OCI-LY3 (cell line): ENCODE data around the gene ZBTB18.

Experiments
- H2AFZ ChIP-seq: fragments of 200-600, 300-600 bp; shearing (Covaris generic); 2 replicates; pipeline ENCODE4 v1.6.0; 2014; ENCODE audit warnings: antibody characterized with exemption, low read depth, low read length
- H3K27ac ChIP-seq: fragments of 200-600, 300-600 bp; sonication (generic); 2 replicates; pipeline ENCODE4 v1.5.1; 2014; ENCODE audit warnings: mild to moderate bottlenecking, low read length, moderate library complexity, mixed read lengths
- H3K27me3 ChIP-seq: fragments of 200-600, 300-600 bp; sonication (generic); 2 replicates; pipeline ENCODE4 v1.6.1; 2014; ENCODE audit warnings: low read depth, low read length, mixed read lengths
- H3K36me3 ChIP-seq: fragments of 200-600, 300-600 bp; sonication (generic); replicated peaks from 2 replicates; pipeline ENCODE3; 2014; ENCODE audit warnings: low read depth, low read length, mixed read lengths
- H3K4me1 ChIP-seq: fragments of 300-600, 200-600 bp; sonication (generic); 2 replicates; pipeline ENCODE4 v1.6.1; 2014; ENCODE audit warnings: low read length, mixed read lengths
- H3K4me2 ChIP-seq: fragments of 200-600, 300-600 bp; sonication (generic); 2 replicates; pipeline ENCODE4 v1.6.1; 2014; ENCODE audit warnings: low read length, mixed read lengths
- H3K4me3 ChIP-seq: fragments of 300-600, 200-600 bp; sonication (generic); 2 replicates; pipeline ENCODE4 v1.5.1; 2014; ENCODE audit warnings: antibody characterized with exemption, mild to moderate bottlenecking, low read length, moderate library complexity
- H3K79me2 ChIP-seq: fragments of 300-600, 200-600 bp; shearing (Covaris generic); 2 replicates; pipeline ENCODE4 v1.6.1; 2014; ENCODE audit warnings: mild to moderate bottlenecking, low read length, mixed read lengths
- H3K9ac ChIP-seq: fragments of 300-600, 200-600 bp; shearing (Covaris generic); 2 replicates; pipeline ENCODE4 v1.6.0; 2014; ENCODE audit warnings: mild to moderate bottlenecking, low read length, moderate library complexity
- H3K9me3 ChIP-seq: fragments of 200-600, 300-600 bp; shearing (Covaris generic); 2 replicates; pipeline ENCODE4 v1.6.1; 2014; ENCODE audit warnings: low read length, mixed read lengths; ENCODE audit not compliant: insufficient read depth
- H4K20me1 ChIP-seq: fragments of 200-600, 300-600 bp; sonication (generic); 2 replicates; pipeline ENCODE4 v1.6.1; 2016; ENCODE audit warnings: low read length, mixed read lengths; ENCODE audit not compliant: insufficient read depth
- EZH2phosphoT487 ChIP-seq: fragments of 200-600 bp; shearing (Covaris generic); IDR thresholded peaks from 2 replicates; pipeline ENCODE4 v1.6.1; 2018; ENCODE audit warnings: antibody characterized with exemption, mixed run types, low read depth
- TF ChIP-seq, protein P1 (sequence below): fragments of 200-600, 300-600 bp; sonication (generic); IDR thresholded peaks from 2 replicates; pipeline ENCODE4 v1.5.1; 2014; ENCODE audit warnings: antibody characterized with exemption, low read length, low read depth

Gene ZBTB18

DNA sequence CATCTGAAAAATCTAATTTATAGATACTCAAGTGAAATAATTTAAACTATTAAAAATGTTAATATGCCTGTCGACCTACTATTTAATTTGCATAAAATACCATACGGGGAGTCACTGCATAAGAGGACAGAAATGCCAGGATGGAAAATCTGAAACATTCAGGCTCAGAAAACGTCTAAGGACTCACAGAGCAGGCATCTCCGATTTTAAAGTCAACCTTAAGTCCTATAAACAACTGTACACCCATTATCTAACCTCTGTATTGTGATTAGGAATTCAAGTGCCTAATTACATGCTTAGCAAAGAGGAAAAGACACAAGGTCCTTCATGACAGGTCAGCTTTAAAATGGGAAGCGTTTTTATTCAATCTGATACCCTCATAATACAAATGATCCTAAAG lies 49.2 kb downstream of the ZBTB18 start:
- TF ChIP-seq EZH2phosphoT487, result no peak
- TF ChIP-seq, protein P1, sequence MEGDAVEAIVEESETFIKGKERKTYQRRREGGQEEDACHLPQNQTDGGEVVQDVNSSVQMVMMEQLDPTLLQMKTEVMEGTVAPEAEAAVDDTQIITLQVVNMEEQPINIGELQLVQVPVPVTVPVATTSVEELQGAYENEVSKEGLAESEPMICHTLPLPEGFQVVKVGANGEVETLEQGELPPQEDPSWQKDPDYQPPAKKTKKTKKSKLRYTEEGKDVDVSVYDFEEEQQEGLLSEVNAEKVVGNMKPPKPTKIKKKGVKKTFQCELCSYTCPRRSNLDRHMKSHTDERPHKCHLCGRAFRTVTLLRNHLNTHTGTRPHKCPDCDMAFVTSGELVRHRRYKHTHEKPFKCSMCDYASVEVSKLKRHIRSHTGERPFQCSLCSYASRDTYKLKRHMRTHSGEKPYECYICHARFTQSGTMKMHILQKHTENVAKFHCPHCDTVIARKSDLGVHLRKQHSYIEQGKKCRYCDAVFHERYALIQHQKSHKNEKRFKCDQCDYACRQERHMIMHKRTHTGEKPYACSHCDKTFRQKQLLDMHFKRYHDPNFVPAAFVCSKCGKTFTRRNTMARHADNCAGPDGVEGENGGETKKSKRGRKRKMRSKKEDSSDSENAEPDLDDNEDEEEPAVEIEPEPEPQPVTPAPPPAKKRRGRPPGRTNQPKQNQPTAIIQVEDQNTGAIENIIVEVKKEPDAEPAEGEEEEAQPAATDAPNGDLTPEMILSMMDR, result no peak
- Histone ChIP-seq H3K9ac (no peak overlapping the region), H3K4me2 (no peak overlapping the region), H3K79me2 (no peaks in the 10 kb centered on the region), H2AFZ (no peak overlapping the region), H3K9me3 (no peaks in the 10 kb centered on the region), H3K36me3 (no peaks in the 10 kb centered on the region), H3K27ac (no peak overlapping the region), H3K27me3 (peaks cover 69% of the 10 kb centered on the region), H4K20me1 (no peaks in the 10 kb centered on the region), H3K4me3 (no peak overlapping the region), H3K4me1 (no peaks in the 10 kb centered on the region)

DNA sequence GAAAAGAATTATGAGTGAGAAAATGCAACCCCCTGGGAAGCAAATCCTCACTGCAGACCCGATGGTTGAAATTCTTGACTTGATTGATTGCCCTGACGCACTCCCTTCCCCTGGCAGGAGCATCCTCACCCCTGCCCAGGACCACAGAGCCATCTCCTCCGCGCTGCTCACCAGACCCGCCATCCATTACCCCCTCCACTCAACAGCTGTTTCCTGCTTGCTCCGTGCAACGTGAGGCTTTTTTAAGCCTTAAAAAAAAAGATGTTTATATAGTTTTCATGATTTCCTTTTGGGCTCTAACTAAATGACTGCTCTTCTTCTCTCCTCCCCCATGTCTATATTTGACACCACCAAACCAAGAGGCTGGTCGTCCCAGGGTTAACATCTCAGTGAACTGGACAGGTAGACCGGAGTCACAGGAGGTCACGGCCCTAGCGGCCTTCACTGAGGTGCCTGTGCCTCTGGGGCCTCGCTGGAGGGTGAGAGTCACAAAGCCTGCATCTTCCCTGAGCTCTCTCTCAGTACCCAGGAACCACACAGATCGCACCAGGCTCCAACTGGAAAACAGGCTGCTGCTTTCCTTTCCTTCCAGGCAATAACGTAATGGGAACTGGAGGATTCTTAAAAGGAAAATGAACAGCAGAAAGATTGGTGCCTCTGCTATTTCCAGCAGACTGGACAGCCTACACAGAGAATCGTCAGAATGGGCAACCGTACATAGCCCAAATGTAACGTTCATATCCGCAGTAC lies 49.8 kb downstream of the ZBTB18 start:
- H3K27ac ChIP-seq, result no peak overlapping the region

DNA sequence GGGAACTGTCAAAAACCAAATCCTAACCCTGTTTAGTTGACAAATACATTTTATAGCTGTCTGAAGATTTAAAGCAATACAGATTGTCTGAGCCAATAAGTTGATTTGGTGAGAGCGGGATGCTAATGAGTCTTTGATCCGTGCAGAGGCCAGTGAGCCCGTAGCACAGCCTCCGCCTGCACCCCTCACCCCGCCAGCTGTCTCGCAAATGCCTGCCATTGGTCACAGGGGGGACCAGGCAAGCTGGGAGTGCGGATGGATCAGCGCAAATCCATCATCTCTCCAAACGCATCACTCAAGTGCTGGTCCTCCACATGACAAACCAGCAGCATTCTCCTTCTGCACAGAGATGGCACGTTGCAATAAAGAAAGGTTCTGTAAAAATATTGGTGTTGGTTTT lies 51.0 kb downstream of the ZBTB18 start:
- Histone ChIP-seq H3K4me3 (no peak overlapping the region), H3K79me2 (no peaks in the 10 kb centered on the region), H3K36me3 (no peaks in the 10 kb centered on the region), H3K27me3 (peaks cover 82% of the 10 kb centered on the region), H3K27ac (no peak overlapping the region), H2AFZ (no peak overlapping the region), H4K20me1 (no peaks in the 10 kb centered on the region), H3K4me2 (no peak overlapping the region), H3K9ac (no peak overlapping the region), H3K4me1 (no peaks in the 10 kb centered on the region), H3K9me3 (no peaks in the 10 kb centered on the region)
- TF ChIP-seq, protein P1, result no peak
- no peak for TF ChIP-seq EZH2phosphoT487

More for the DNA sequence above, 49.8 kb downstream of the ZBTB18 start:
- no peaks in the 10 kb centered on the region for H3K4me1 ChIP-seq
- no peaks in the 10 kb centered on the region for H4K20me1 ChIP-seq
- no peak overlapping the region for H3K9ac ChIP-seq
- no peak overlapping the region for H3K4me2 ChIP-seq
- H2AFZ ChIP-seq, result no peak overlapping the region
- H3K79me2 ChIP-seq, result no peaks in the 10 kb centered on the region
- TF ChIP-seq, protein P1, result no peak
- TF ChIP-seq EZH2phosphoT487, result no peak
- H3K4me3 ChIP-seq, result no peak overlapping the region
- peaks cover 74% of the 10 kb centered on the region for H3K27me3 ChIP-seq
- no peaks in the 10 kb centered on the region for H3K36me3 ChIP-seq
- no peaks in the 10 kb centered on the region for H3K9me3 ChIP-seq

DNA sequence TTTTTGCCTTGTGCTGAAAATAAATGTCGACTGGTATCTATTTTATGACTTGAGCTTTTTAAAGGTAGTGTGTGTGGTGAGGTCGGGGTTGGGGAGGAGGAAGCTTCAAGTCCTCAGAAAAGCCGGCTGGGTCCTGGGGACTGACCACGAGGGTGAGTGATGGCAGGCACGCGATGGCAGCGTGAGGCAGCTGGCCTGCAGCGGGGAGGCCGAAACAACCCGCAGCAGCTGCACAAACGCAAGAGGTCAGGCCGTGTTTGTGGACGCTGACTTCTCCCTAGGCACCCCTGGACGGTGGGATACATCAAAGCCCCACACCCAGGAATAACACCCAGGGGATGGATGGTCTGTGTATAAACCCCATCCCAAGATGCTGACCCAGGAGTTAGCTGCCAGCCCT lies 51.4 kb downstream of the ZBTB18 start:
- no peak for TF ChIP-seq EZH2phosphoT487
- TF ChIP-seq, protein P1, result no peak
- no peak overlapping the region for H3K4me2 ChIP-seq

More for the DNA sequence above, 51.4 kb downstream of the ZBTB18 start:
- Histone ChIP-seq H3K36me3 (no peaks in the 10 kb centered on the region), H3K4me3 (no peak overlapping the region), H3K27me3 (peaks cover 85% of the 10 kb centered on the region), H3K9me3 (no peaks in the 10 kb centered on the region), H3K9ac (no peak overlapping the region), H3K27ac (no peak overlapping the region), H2AFZ (no peak overlapping the region), H3K4me1 (no peaks in the 10 kb centered on the region), H4K20me1 (no peaks in the 10 kb centered on the region), H3K79me2 (no peaks in the 10 kb centered on the region)
